Measurements from ENCODE around the gene ZNF107.

The ZNF107 gene

GRCh38 chr7:64665980-64666662 is at the start of gene ZNF107:
Gene ZNF107 (plus strand): TSS chr7:64666133. CDS start chr7:64666283, 150 bp downstream.
- no peak for DNase-seq (ENCODE audit: low read depth, low spot score)
- peak within 1 kb of the TSS; percentile 26 for H3K27ac ChIP-seq

DNA sequence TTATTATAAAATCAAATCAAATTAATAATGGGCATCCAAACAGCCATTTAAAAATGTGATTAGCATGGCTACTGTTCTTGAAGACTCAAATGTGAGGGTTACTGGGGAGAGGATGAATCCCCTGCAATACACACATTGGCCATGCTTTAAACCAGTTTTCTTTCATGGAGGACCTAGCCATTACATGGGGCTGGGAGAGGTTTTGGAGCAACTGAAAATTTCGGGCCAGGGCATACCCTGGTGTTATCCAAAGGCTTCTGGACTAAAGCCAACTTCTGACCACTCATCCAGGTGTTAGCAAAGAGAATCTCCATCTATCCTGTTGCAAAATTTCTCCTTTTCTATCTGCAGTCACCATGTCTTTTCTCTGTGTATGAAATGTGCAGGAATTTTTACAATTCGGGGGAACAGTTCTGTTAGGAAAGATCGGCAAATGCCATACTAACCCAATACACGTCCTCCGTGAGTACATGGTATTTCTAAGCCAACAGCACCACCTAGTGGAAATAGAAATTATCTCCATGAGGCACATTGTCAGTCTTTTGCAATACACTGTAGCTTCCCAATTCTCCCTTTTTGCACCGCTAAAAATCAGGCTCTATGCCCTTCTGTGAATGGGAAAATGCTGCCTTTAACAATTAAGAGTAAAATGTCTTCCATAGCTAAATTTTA is 47.0 kb upstream of the ZNF107 start:
- no peak for DNase-seq (ENCODE audit: low read depth, low spot score)
- no peak overlapping the region for H3K27ac ChIP-seq

DNA sequence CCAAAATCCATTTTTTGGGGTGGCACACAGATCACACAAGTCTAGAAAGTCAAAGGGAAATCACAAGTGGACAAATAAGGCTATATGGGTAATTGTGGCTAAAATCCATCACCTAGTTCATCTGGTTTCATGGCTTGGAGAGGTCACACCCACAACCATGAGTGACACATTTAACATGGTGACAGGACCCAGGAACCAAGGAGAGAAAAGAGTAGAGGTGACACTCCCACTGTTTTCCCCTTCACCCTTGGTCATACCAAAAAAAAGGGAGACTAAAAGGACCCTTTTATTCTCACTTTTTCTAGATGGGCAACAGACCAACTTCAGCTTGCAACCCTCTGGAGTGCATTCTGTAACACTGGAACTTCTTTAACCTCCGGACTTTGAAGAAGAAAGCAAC is 46.2 kb upstream of the ZNF107 start:
- no peak overlapping the region for H3K27ac ChIP-seq
- no peak for DNase-seq (ENCODE audit: low read depth, low spot score)

DNA sequence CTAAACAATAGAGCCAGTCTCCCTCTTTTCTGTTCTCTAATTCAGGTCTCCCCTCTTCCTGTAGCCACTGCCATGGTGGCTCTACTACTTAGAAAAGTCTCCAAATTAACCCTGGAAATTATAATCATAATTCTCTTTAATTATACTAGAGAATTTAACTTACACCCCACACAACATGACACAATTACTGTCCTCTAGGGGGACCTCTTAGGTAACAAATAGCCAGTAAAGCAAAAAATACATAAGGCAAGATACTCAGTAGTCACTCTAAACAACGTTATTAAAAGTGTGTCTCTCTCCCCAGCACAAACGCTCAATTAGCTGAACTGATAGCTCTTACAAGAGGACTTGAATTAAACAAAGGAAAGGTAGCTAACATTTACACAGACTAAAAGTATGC is 44.3 kb upstream of the ZNF107 start:
- no peak for DNase-seq (ENCODE audit: low read depth, low spot score)
- no peak overlapping the region for H3K27ac ChIP-seq

DNA sequence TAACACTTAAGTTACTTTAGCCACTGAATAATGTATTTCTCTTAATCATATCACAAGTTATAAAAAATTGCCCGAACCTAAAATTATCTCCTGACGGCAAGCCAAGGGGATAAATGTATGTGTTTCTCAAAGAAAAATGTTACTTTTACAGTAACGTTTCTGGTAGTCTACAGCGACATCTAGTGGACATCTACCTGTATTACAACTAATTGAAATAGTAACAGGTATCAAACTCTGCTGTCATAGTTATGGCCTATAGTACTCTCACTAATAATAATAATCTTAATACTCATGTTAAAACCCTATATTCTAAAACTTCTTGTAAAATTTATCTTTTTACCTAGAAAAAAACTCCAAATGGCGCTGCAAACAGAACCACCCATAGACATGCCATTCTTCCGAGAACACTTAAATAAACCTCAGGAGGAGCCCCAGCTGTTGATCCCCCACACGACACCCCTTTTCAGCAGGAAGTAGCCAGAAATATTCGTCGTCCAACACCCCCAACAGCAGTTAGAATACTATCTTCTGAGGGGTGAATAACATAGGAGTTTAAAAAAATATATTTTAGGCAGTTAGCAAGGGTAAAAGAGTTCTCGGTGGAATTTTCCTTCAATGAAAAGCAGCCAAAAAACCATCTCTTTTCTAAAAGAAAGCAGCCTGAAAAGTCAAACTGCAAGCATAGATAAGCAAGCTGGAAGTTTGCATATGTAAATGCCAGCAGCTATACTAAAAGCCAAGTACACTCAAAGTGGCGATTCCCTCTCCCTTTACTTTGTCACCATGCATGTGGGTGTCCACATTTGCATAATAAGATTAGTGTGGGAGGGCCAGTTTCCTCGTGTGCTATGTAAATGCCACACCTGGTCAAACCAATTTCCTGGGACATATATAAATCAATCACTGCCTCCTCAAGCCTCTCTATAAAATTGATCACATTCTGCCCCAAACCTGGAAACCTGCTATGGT is 40.5 kb upstream of the ZNF107 start:
- DNase-seq (ENCODE audit: low read depth, low spot score), result no peak
- no peak overlapping the region for H3K27ac ChIP-seq

DNA sequence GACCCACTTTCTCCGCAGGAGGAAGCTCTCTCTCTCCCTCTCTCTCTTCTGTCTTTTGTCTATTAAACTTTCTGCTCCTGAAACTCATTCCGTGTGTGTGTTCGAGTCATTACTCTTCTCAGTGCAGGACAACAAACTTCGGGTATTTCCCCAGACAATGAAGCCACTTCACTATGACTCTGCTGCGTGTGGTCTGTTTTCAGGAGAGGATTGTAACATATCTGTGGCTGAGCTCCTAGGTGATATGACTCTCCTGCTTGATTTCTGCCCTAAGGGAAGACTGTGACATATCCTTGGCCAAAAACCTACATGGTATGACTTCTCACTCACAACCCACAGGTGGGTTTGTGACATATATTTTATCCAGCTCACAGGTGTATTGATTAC is 39.9 kb upstream of the ZNF107 start:
- no peak overlapping the region for H3K27ac ChIP-seq
- no peak for DNase-seq (ENCODE audit: low read depth, low spot score)

- no peak overlapping the region for H3K27ac ChIP-seq
- no peak for DNase-seq (ENCODE audit: low read depth, low spot score)
These were observed 39.4 kb upstream of the ZNF107 start for GRCh38 chr7:64626557-64626956.

- peak overlapping the region; percentile 24 for H3K27ac ChIP-seq
- DNase-seq (ENCODE audit: low read depth, low spot score), result peak; percentile 73
These were observed 37.7 kb upstream of the ZNF107 start for GRCh38 chr7:64628192-64628591.

DNA sequence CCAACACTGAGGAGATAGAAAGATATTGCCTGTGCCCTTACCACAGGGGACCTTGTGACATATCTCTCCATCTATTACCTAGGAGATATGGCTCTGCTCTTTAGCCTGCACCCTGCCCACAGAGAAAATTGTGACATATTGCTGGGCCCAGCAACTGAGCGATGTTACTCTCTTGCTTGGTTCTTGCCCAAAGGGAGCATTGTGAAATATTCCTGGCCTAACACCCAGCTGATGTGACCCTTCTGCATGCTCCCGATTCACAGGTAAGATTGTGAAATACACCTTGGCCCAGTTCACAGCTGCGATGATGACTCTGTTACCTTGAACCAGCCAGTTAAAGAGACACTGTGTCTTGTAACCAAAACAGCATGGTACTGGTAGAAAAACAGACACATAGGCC is 37.2 kb upstream of the ZNF107 start:
- H3K27ac ChIP-seq, result peak overlapping the region; percentile 24
- DNase-seq (ENCODE audit: low read depth, low spot score), result no peak

DNA sequence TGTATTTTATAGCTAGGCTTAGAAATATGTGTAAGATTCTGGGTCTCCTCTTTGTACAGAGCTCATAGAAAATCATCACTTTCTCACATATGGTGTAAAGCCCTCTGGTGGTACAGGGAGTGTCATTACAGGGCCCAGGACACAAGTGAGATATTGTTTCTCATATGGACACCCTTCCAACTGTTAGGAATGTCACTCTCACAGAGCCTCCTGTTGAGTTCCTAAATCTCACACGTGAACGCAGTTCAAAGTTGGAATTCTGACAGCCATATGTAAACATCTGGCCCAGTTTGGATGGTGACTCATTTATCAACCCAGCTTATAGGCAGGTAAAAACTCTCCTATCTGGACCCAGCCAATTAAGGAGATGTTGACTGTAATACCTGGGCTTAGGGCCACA is 35.4 kb upstream of the ZNF107 start:
- no peak for DNase-seq (ENCODE audit: low read depth, low spot score)
- no peak overlapping the region for H3K27ac ChIP-seq

DNA sequence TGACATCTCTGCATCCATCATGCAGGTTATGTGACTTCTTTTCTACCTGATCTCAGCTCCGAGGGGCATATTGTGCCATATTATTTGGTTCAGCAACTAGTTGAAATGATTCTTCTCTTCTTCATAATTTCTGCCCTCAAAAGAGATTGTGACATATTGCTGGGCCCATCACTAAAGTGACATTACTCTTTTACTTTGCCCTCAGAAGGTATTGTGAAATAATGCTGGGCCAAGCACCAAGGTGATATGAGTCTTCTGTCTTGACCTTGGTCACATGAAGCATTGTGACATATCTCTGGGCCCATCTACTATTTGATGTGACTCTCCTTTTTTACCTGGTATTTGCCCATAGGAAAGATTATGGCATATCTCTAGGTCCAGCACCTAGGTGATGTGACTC is 33.9 kb upstream of the ZNF107 start:
- DNase-seq (ENCODE audit: low read depth, low spot score), result no peak

DNA sequence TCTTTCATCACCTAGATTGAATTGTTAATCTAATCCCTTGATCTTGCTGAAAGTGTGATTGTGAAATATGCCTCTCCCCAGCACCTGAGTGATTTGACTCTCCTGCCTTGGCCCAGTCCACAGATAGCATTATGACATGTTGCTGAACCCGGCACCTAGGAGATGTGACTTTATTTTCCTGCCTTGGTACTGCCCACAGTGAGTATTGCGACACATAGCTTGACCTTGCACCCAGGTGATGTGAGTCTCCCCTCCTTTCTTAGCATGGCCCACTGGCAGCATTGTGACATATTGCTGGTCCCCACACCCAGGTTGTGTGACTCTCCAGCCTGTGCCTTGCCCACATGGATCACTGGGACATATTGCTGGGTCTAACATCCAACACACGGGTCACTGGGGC is 32.5 kb upstream of the ZNF107 start:
- no peak overlapping the region for H3K27ac ChIP-seq
- DNase-seq (ENCODE audit: low read depth, low spot score), result no peak

More for the DNA sequence above, 33.9 kb upstream of the ZNF107 start:
- H3K27ac ChIP-seq, result no peak overlapping the region

GRCh38 chr7:64634406-64635062 is 31.4 kb upstream of the ZNF107 start:
- DNase-seq (ENCODE audit: low read depth, low spot score), result no peak
- no peak overlapping the region for H3K27ac ChIP-seq

DNA sequence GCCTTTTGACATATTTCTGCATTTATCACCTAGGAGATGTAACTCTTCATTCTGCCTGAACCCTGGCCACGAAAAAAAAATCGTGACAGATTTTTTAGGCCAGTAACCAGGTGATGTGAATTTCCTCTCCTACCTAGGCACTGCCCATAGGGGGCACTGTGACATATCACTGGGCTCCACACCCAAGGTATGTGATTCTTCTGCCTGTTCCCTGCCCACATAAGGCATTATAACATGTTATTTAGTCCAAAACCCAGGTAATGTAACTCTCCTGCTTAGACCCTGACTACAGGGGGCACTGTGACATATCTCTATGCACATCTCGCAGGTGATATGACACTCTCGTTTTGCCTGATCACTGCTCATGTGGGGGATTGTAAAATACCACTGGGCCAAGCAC is 29.5 kb upstream of the ZNF107 start:
- H3K27ac ChIP-seq, result no peak overlapping the region
- no peak for DNase-seq (ENCODE audit: low read depth, low spot score)

GRCh38 chr7:64637521-64638445 is 28.1 kb upstream of the ZNF107 start:
- no peak for DNase-seq (ENCODE audit: low read depth, low spot score)
- H3K27ac ChIP-seq, result peak overlapping the region; percentile 41

GRCh38 chr7:64638822-64639221 is 27.1 kb upstream of the ZNF107 start:
- peak; percentile 93 for DNase-seq (ENCODE audit: low read depth, low spot score)

DNA sequence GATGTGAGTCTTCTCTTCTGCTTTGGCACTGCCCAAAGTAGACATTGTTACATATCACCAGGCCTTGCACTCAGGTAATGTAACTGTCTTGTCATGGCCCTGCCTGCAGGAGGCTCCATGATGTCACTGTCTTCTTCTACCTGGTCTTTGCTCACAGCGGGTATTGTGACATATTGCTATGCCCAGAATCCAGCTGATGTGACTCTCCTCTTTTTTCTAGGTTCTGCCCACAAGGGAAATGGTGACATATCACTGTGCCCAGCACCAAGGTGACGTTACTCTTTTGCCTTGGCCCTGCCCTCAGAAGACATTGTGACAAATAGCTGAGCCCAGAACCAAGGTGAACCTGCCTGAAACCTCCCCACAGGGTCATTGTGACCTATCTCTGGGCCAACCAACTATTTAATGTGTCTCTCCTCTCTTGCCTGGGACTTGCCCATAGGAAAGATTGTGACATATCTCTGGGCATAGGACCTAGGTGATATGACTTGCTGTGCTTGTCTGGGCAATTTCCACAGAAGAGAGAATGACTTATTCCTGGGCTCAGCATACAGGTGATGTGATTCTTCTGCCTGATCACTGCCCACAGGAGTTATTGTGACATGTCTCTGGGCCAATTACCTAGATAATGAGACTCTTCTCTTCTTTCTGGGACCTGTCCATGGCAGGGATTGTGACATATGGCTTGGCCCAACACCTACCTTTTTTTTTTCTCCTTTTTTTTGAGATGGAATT is 26.5 kb upstream of the ZNF107 start:
- peak overlapping the region; percentile 41 for H3K27ac ChIP-seq
- DNase-seq (ENCODE audit: low read depth, low spot score), result no peak

More at GRCh38 chr7:64638822-64639221, 27.1 kb upstream of the ZNF107 start:
- H3K27ac ChIP-seq, result peak overlapping the region; percentile 41

GRCh38 chr7:64640504-64640903 is 25.4 kb upstream of the ZNF107 start:
- H3K27ac ChIP-seq, result no peak overlapping the region
- DNase-seq (ENCODE audit: low read depth, low spot score), result no peak

DNA sequence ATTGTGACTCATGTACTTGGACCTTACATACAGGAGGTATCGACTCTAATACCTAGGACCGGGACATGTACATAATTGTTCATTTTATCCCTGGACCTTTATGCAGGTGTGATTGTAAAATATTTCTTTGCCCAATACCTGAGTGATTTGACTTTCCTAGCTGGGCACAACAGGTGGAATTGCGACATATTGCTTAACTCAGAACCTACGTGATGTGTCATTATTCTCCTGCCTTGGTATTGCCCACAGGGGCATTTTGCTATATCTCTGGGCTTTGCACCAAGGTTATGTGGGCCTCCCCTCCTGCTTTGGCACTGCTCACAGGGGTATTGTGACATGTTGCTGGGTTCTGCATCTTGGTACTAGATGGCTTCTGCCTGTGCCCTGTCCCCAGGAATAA is 23.9 kb upstream of the ZNF107 start:
- no peak for DNase-seq (ENCODE audit: low read depth, low spot score)
- no peak overlapping the region for H3K27ac ChIP-seq

Data from epithelial cell of prostate (primary cell).